Measurements from ENCODE around the gene CCNDBP1. TPM values are rescaled to one million over a fixed set of nuclear protein-coding genes. Genes with fewer than 3 reads are reported as not detected.
A peak's percentile ranks its signal among the peaks of the same experiment; 100 is the strongest.

The CCNDBP1 gene
- total and polyA plus RNA-seq, 2 experiments from 2014 or later = 77.4 to 82.4 TPM

GRCh38 chr15:43215961-43216360 lies 30.8 kb downstream of the CCNDBP1 start:
- Histone ChIP-seq H3K27ac (no peak overlapping the region), H3K9me3 (ENCODE audit: low read depth) (no peaks in the 10 kb centered on the region), H3K4me3 (no peak overlapping the region), H3K27me3 (no peaks in the 10 kb centered on the region), H3K36me3 (no peaks in the 10 kb centered on the region), H3K4me1 (ENCODE audit: low read depth) (peaks cover 8% of the 10 kb centered on the region)
- TF ChIP-seq CTCF (IDR thresholded peaks at IDR 0.05; ENCODE audit: low read depth, low read length) = no peak
- no peak for DNase-seq (ENCODE audit: low read depth in 1 of 2, low spot score in 1 of 2)

DNA sequence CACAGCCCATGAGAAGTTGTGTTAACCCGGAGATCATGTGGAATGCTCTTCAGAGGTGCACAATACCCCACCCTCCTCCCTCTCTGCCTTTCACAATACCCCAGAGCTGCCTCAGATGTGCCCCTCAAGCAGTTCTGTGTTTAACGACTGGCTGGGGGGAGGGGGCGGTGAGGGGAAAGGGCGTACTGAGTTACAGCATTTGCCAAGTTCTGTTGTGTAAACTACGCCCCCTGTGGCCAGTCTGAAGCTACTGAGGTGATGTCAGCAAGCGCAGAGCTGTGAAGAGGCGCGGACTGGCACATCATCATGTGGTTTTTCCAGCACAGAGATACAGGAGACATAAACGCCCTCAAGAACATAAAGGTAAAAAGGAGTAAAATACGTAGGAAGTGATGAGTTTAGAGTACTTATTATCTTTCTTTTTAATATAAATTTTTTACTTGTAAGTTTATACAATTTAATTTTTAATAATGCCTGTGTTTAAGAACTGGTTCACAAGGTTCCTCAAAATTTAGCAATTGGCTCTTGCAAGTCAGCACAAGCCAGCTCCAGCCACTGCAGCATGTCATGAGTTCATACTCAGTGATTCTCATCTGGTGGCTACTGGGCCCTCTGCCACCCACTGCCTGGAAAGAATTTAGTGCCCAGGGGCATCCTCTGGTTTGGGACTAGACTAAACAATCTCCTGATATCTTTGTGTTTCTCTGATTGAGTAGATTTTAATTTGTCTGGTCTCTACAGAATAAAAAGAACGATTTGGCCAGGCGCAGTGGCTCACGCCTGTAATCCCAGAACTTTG lies 33.9 kb downstream of the CCNDBP1 start:
- H3K9me3 ChIP-seq (ENCODE audit: low read depth) = no peaks in the 10 kb centered on the region
- peak; percentile 38 for TF ChIP-seq CTCF (IDR thresholded peaks at IDR 0.05; ENCODE audit: low read depth, low read length)
- no peak overlapping the region for H3K4me3 ChIP-seq
- peaks cover 10% of the 10 kb centered on the region for H3K4me1 ChIP-seq (ENCODE audit: low read depth)
- no peaks in the 10 kb centered on the region for H3K36me3 ChIP-seq
- H3K27me3 ChIP-seq = no peaks in the 10 kb centered on the region
- peak; percentile 21 to 48 for DNase-seq (ENCODE audit: low read depth in 1 of 2, low spot score in 1 of 2)
- no peak overlapping the region for H3K27ac ChIP-seq

GRCh38 chr15:43219929-43220928 lies 35.0 kb downstream of the CCNDBP1 start:
- H3K9me3 ChIP-seq (ENCODE audit: low read depth) = no peaks in the 10 kb centered on the region
- TF ChIP-seq CTCF (IDR thresholded peaks at IDR 0.05; ENCODE audit: low read depth, low read length) = no peak
- H3K27ac ChIP-seq = no peak overlapping the region
- no peaks in the 10 kb centered on the region for H3K27me3 ChIP-seq
- DNase-seq (ENCODE audit: low read depth in 1 of 2, low spot score in 1 of 2) = no peak
- no peak overlapping the region for H3K4me3 ChIP-seq
- H3K4me1 ChIP-seq (ENCODE audit: low read depth) = peaks cover 6% of the 10 kb centered on the region
- no peaks in the 10 kb centered on the region for H3K36me3 ChIP-seq

GRCh38 chr15:43220991-43221403 lies 35.8 kb downstream of the CCNDBP1 start, which contains the start of gene EPB42:
Gene EPB42 (minus strand): TSS chr15:43221018. CDS start chr15:43220825, 193 bp downstream.
- DNase-seq (ENCODE audit: low read depth in 1 of 2, low spot score in 1 of 2) = no peak
- Histone ChIP-seq H3K27ac (no peak within 1 kb of the TSS), H3K36me3 (no peaks in the 10 kb centered on the region), H3K27me3 (no peaks in the 10 kb centered on the region), H3K9me3 (ENCODE audit: low read depth) (no peaks in the 10 kb centered on the region), H3K4me3 (no peak within 1 kb of the TSS), H3K4me1 (ENCODE audit: low read depth) (peaks cover 6% of the 10 kb centered on the region)
- TF ChIP-seq CTCF (IDR thresholded peaks at IDR 0.05; ENCODE audit: low read depth, low read length) = no peak

- Histone ChIP-seq H3K4me1 (ENCODE audit: low read depth) (peaks cover 6% of the 10 kb centered on the region), H3K27me3 (no peaks in the 10 kb centered on the region), H3K4me3 (no peak overlapping the region), H3K36me3 (no peaks in the 10 kb centered on the region), H3K9me3 (ENCODE audit: low read depth) (no peaks in the 10 kb centered on the region), H3K27ac (no peak overlapping the region)
- TF ChIP-seq CTCF (IDR thresholded peaks at IDR 0.05; ENCODE audit: low read depth, low read length) = no peak
- no peak for DNase-seq (ENCODE audit: low read depth in 1 of 2, low spot score in 1 of 2)
Observed at GRCh38 chr15:43221422-43221821, 36.2 kb downstream of the CCNDBP1 start.
